ENCODE data around the gene CTTN. TPM values are rescaled to one million over a fixed set of nuclear protein-coding genes. Genes with fewer than 3 reads are reported as not detected.

Gene CTTN
- total RNA-seq, 1 donor = 349 TPM

- TF ChIP-seq CTCF (IDR thresholded peaks at IDR 0.05; ENCODE audit: insufficient read depth, low read length) = no peak
- no peak overlapping the region for H3K4me3 ChIP-seq (ENCODE audit: low read depth, low read length)
- no peak for DNase-seq (ENCODE audit: low read depth)
Observed at GRCh38 chr11:70353900-70354568, 44.3 kb upstream of the CTTN start.

GRCh38 chr11:70354629-70355028 is 43.7 kb upstream of the CTTN start:
- no peak for DNase-seq (ENCODE audit: low read depth)
- no peak for TF ChIP-seq CTCF (IDR thresholded peaks at IDR 0.05; ENCODE audit: insufficient read depth, low read length)
- no peak overlapping the region for H3K4me3 ChIP-seq (ENCODE audit: low read depth, low read length)

GRCh38 chr11:70358753-70359152 is 39.6 kb upstream of the CTTN start:
- H3K4me3 ChIP-seq (ENCODE audit: low read depth, low read length) = no peak overlapping the region
- no peak for TF ChIP-seq CTCF (IDR thresholded peaks at IDR 0.05; ENCODE audit: insufficient read depth, low read length)
- DNase-seq (ENCODE audit: low read depth) = no peak

GRCh38 chr11:70359451-70360205 is 38.7 kb upstream of the CTTN start:
- TF ChIP-seq CTCF (IDR thresholded peaks at IDR 0.05; ENCODE audit: insufficient read depth, low read length) = no peak
- no peak overlapping the region for H3K4me3 ChIP-seq (ENCODE audit: low read depth, low read length)
- DNase-seq (ENCODE audit: low read depth) = no peak

- TF ChIP-seq CTCF (IDR thresholded peaks at IDR 0.05; ENCODE audit: insufficient read depth, low read length) = no peak
- H3K4me3 ChIP-seq (ENCODE audit: low read depth, low read length) = no peak overlapping the region
- DNase-seq (ENCODE audit: low read depth) = no peak
Observed at GRCh38 chr11:70360211-70360610, 38.1 kb upstream of the CTTN start.

- DNase-seq (ENCODE audit: low read depth) = peak; percentile 88
- no peak for TF ChIP-seq CTCF (IDR thresholded peaks at IDR 0.05; ENCODE audit: insufficient read depth, low read length)
- H3K4me3 ChIP-seq (ENCODE audit: low read depth, low read length) = no peak overlapping the region
Observed at GRCh38 chr11:70364178-70364577, 34.2 kb upstream of the CTTN start.
